ENCODE results near the gene RNF208.

The RNF208 gene

GRCh38 chr9:137241490-137242268 is 19.6 kb upstream of the RNF208 start:
- DNase-seq, result peak in 3 of 10 donors; percentile 79 to 91 (median 87)
- intact Hi-C loops (cut with DNase I), result loop anchor here (1.0 kb wide), 1 partner anchor 14 kb away; the partner anchor contains the start of gene NELFB

GRCh38 chr9:137240841-137241489 is 18.9 kb upstream of the RNF208 start, which contains the start of gene TUBB4B:
TUBB4B (plus strand) TSS chr9:137241287; CDS start chr9:137241361, 74 bp downstream.
- intact Hi-C loops (cut with DNase I), result loop anchor here (1.0 kb wide), 1 partner anchor 14 kb away; the partner anchor contains the start of gene NELFB
- peak; percentile 98 to 100 (median 99) for DNase-seq

GRCh38 chr9:137240318-137240840 is 18.3 kb upstream of the RNF208 start:
- intact Hi-C loops (cut with DNase I), result no loop called here
- DNase-seq, result peak; percentile 56 to 96 (median 72)

GRCh38 chr9:137239541-137240200 is 17.6 kb upstream of the RNF208 start:
- DNase-seq, result peak in 1 of 10 donors; percentile 83
- intact Hi-C loops (cut with DNase I), result loop anchor here (5.0 kb wide), 1 partner anchor 52 kb away; the partner anchor contains the start of genes ANAPC2 and SSNA1

DNA sequence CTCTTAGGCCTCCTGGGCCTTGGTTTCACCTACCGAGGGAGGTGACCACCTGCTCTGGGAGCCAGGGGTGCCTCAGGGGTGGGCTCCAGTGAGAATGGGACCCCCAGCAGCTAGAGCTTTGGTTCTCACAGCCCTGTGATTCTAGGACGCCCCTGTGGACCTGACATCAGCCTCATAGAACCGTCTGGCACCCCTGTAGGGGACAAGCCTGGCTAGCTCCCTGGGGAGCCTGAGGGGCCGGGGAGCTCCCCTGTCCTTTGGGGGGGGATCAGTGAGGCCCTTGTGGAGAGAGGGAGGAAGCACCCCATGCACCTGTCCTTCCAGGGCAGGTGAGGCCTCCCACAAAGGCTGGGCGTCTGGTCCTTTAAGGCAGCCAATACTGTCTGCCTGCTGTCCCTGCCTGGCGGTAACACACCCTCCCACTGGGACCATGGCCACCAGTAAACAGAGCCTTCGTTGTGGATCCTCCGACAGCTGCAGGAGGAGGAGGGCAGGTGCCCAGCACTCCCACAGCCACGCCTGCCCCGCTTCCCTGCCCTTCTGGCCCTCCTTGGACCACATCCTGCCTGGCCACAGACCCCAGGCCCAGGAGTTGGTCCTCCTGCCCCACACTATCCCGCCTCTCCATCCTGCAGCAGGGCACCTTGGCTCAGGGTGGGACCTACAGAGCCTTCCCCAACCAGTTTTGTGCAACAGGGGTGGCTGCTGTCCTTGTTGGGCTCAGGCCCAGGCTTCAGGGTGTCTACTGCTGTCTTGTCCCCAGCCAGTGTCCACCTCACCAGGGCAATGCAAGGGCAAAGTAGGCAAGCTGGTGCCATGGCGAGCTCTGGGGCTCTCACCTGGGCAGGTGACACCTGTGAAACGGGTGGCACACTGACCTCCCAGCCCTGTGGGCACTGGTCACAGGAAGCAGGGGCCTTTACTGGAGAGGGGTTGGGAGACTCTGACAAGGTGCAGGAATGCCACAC is 16.0 kb upstream of the RNF208 start:
- DNase-seq, result peak in 9 of 10 donors; percentile 59 to 96 (median 75)
- intact Hi-C loops (cut with DNase I), result loop anchor here (5.0 kb wide), 1 partner anchor 51 kb away; the partner anchor contains the start of genes ANAPC2 and SSNA1

GRCh38 chr9:137236936-137237421 is 14.9 kb upstream of the RNF208 start:
- no peak for DNase-seq
- intact Hi-C loops (cut with DNase I), result loop anchor here (5.0 kb wide), 1 partner anchor 50 kb away; the partner anchor contains the start of genes ANAPC2 and SSNA1

DNA sequence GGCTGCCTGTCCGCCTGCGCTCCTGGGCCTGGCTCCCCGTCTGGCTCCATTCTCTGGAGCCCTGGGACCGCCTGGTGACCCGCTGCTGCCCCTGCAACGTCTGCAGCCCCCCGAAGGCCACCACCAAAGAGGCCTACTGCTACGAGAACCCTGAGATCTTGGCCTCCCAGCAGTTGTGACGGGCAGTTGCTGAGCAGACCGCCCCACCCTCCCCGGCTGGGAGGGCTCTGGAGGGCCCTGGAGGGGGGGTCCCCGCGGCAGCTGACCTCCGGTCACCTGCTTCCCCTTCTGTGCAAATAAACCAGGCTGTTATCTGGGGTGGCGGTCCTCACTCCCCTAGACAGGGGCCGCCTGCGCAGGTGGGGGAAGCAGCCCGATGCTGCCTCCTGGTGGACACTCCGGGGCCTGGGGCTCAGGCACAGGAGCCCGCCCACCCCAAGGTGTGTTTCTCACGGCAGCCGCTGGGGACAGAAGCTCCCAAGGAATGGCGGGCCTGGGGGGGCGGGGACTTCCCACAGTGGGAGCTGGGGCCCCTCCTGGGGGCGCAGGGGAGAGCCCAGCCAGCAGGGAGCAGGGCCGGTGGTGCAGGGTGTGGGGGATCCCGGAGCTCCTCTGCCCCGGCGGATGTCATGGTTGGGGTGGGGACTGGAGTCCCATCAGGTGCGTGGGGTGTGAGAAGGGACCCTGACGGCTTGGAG is 14.3 kb upstream of the RNF208 start:
- DNase-seq, result peak; percentile 66 to 97 (median 82)
- intact Hi-C loops (cut with DNase I), result loop anchor here (5.0 kb wide), 1 partner anchor 49 kb away; the partner anchor contains the start of genes ANAPC2 and SSNA1

DNA sequence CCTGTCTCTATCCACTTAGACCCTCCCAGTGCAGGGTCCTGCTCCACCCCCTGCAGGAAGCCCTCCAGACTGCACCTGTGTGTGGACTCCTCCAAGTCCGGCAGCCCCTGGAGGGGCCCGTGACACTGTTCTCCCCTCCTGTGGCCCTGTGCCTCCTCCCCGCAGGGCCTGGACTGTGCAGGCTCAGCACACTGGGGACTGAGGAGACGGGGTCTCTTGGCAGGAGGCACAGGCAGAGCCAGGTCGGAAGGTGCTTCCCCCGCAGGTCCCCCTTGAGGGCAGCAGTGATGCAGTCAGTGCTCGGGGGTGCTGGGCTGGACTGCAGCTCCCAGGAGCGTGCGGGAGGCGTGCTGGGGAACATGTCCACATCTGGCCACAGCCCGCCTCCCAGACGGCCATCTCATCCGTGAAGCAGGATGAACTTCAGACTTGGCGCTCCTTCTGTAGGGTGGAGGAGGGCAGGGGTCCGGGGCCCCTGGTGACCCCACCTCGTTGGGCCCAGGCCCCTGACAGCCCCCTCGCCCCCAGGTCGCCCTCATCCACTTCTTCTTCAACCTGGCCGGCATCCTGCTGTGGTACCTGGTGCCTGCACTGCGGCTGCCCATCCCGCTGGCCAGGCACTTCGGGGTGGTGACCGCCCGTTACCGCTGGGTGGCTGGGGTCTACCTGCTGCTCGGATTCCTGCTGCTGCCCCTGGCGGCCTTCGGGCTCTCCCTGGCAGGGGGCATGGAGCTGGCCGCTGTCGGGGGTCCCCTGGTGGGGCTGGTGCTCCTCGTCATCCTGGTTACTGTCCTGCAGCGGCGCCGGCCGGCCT is 13.6 kb upstream of the RNF208 start:
- DNase-seq, result no peak
- intact Hi-C loops (cut with DNase I), result loop anchor here (5.0 kb wide), 1 partner anchor 48 kb away; the partner anchor contains the start of genes ANAPC2 and SSNA1

DNA sequence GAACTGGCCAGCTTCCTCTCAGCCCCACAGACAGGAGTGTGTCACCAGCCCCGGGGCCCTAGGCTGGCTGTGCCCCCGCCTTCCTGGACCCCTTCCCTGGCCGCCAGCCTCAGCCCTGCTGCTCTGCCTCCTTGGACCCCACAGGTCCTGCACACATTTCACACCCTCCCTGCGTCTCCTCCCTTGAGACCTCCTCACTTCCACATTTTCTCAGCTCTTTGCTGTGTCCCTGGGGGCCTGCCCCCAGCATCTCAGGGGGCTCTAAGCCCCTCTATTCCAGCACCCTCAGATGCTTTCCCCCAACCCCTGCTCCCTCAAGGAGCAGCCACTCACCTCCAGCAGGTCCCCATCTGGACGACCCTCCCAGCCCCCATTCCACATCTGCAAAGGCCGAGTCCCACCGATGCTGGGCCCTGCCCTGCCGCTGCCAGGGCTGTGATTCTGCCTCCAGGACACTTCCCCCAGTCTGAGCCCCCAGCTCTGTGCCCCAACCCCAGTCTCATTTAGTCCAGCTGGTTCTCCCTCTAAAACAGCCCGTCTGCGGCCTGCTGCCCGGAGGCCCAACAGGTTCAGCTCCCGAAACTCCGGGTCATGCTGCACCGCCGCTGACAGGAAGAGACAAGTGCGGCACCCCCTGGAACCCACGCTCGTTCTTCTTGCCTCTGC is 12.9 kb upstream of the RNF208 start:
- DNase-seq, result no peak
- intact Hi-C loops (cut with DNase I), result loop anchor here (5.0 kb wide), 1 partner anchor 48 kb away; the partner anchor contains the start of genes ANAPC2 and SSNA1

DNA sequence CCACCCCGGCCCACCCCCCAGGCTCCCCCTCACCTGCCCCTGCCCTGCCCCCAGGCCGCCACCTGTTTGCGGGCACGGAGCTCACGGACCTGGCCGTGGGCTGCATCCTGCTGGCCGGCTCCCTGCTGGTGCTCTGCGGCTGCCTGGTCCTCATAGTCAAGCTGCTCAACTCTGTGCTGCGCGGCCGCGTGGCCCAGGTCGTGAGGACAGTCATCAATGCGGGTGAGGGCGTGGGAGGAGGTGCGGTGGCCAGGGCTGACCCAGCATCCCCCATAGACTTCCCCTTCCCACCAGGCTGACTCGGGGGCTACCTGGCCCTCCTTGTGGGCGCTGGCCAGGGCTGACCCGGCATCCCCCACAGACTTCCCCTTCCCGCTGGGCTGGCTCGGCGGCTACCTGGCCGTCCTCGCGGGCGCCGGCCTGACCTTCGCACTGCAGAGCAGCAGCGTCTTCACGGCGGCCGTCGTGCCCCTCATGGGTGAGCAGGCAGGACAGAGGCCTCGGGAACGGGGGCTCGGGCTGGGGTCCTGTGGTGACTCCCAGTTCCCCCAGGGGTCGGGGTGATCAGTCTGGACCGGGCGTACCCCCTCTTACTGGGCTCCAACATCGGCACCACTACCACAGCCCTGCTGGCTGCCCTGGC is 12.1 kb upstream of the RNF208 start:
- intact Hi-C loops (cut with DNase I), result no loop called here
- no peak for DNase-seq

DNA sequence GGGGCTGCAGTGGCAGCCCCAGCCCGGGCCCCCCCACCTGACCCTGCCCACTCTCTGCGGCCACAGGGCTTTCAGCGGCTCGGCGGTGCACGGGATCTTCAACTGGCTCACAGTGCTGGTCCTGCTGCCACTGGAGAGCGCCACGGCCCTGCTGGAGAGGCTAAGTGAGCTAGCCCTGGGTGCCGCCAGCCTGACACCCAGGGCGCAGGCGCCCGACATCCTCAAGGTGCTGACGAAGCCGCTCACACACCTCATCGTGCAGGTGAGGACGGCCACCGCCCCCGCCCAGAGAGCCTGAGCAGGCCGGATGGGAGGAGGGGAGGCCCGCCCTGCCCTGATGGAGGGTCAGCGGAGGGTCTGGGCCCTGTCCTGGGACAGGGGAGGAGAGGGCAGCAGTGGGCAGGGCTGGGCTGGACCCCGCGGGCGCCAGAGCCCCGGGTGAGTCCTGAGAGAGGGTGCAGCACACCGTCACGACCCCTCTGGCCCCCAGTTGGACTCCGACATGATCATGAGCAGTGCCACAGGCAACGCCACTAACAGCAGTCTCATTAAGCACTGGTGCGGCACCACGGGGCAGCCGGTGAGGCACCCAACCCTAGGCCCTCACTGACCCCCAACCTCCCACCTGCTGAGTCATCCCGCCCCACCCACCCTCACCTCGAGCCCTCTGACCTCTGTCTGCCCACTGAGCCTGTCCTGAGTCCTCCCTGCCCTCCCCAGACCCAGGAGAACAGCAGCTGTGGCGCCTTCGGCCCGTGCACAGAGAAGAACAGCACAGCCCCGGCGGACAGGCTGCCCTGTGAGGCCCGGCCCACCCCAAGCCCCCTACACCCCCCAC is 11.3 kb upstream of the RNF208 start:
- intact Hi-C loops (cut with DNase I), result no loop called here

DNA sequence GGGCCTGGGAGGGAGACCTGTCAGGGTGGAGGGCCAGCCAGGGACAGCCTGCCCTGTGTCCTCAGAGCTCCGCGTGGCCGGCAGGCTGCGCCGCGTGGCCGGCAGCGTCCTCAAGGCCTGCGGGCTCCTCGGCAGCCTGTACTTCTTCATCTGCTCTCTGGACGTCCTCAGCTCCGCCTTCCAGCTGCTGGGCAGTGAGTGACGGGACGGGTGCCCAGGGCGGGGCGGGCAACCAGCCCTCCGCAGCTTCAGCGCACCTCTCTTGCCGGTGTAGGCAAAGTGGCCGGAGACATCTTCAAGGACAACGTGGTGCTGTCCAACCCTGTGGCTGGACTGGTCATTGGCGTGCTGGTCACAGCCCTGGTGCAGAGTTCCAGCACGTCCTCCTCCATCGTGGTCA is 10.5 kb upstream of the RNF208 start:
- no peak for DNase-seq
- intact Hi-C loops (cut with DNase I), result no loop called here

More for the DNA sequence above, 11.3 kb upstream of the RNF208 start:
- DNase-seq, result no peak

DNA sequence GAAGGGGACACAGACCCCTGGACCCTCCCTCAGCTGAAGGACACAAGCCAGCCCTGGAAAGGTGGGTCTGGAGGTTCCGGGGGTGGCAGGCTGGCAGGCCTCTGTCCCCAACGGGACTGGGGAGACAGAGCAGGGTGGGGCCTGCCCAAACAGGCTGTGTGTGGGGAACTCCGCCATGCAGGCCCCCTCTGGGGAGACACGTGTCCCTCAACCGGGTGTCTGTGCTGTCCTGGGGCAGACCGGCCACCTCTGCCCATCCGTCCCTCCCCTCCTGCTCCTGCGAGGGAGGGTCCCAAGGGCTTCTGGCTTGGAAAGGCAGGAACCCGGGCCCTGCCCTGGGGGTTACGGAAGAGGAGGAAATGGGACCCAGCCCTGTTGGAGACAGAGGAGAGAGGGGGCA is 10.1 kb upstream of the RNF208 start:
- DNase-seq, result no peak
- intact Hi-C loops (cut with DNase I), result no loop called here

- intact Hi-C loops (cut with DNase I), result no loop called here
- no peak for DNase-seq
Measured at GRCh38 chr9:137231372-137232039, 9.5 kb upstream of the RNF208 start.

Data from posterior cingulate gyrus (tissue), 11 donors.